ENCODE results near the gene TTLL5. TPM values are rescaled to one million over a fixed set of nuclear protein-coding genes. Genes with fewer than 3 reads are reported as not detected.

The TTLL5 gene
- polyA plus RNA-seq, 1 of the 3 experiments (the other 2 are of a cell fraction), result 9.6 TPM

GRCh38 chr14:75851574-75851866, 190.5 kb downstream of the TTLL5 start (continued):
- no peak for TF ChIP-seq CTCF (IDR thresholded peaks at IDR 0.05)
- TF ChIP-seq JUND (IDR thresholded peaks at IDR 0.05), result no peak
- no peak for TF ChIP-seq ELF1 (IDR thresholded peaks at IDR 0.05)
- no peak for TF ChIP-seq GATA2 (CRISPR knock-in tag; IDR thresholded peaks at IDR 0.05)
- TF ChIP-seq NRF1 (IDR thresholded peaks at IDR 0.05; ENCODE audit: low read depth, low read length), result no peak
- no peak for TF ChIP-seq SIN3A (IDR thresholded peaks at IDR 0.05; ENCODE audit: borderline replicate concordance, low read depth, low read length)
- no peak for TF ChIP-seq RCOR1 (IDR thresholded peaks at IDR 0.05; ENCODE audit: low read length)

GRCh38 chr14:75854111-75854799, 193.2 kb downstream of the TTLL5 start:
- no peak overlapping the region for H3K9ac ChIP-seq
- H3K4me1 ChIP-seq (ENCODE audit: control insufficient read depth in 1 of 2, insufficient read depth in 2 of 2, low read depth in 1 of 2, low read length in 1 of 2), result no peaks in the 10 kb centered on the region
- peaks cover 4 to 8% of the 10 kb centered on the region in 2 experiments for H3K36me3 ChIP-seq (replicated peaks in 1 of 2; ENCODE audit: control insufficient read depth in 1 of 2, insufficient read depth in 2 of 2, low read length in 1 of 2)
- no peak overlapping the region for H3K4me2 ChIP-seq
- no peaks in the 10 kb centered on the region for H3K9me2 ChIP-seq
- WGBS (ENCODE audit: low lambda C conversion rate), result 93% methylated on average over 6 of the region's 6 CpGs
- no peak for DNase-seq
- H3F3A ChIP-seq (replicated peaks; ENCODE audit: insufficient read depth), result no peaks in the 10 kb centered on the region
- H4K20me1 ChIP-seq (ENCODE audit: insufficient read depth), result no peaks in the 10 kb centered on the region
- H3K79me2 ChIP-seq (ENCODE audit: insufficient read depth), result no peaks in the 10 kb centered on the region
- ChIA-PET CTCF (interaction anchor here (1.2 kb wide), 1 partner anchor 125 kb away, joined by 6 read pairs; no protein-coding TSS in a partner anchor), POLR2A (no interaction called here)
- no peaks in the 10 kb centered on the region for H3K9me3 ChIP-seq
- no peaks in the 10 kb centered on the region for H3K27me3 ChIP-seq (ENCODE audit: insufficient read depth)
- H3K27ac ChIP-seq (ENCODE audit: low read depth in 2 of 2, low read length in 1 of 2), result no peak overlapping the region
- H2AFZ ChIP-seq (ENCODE audit: low read depth), result no peak overlapping the region
- no peak overlapping the region for H3K4me3 ChIP-seq (ENCODE audit: low read depth in 2 of 2, low read length in 1 of 2)
- TF ChIP-seq EP300 (IDR thresholded peaks at IDR 0.05; ENCODE audit: borderline replicate concordance in 1 of 2, low read depth in 1 of 2, low read length in 1 of 2) (no peak), TEAD4 (IDR thresholded peaks at IDR 0.05; ENCODE audit: borderline replicate concordance, insufficient read depth) (no peak), MXI1 (IDR thresholded peaks at IDR 0.05; ENCODE audit: low read depth, low read length) (no peak), YY1 (IDR thresholded peaks at IDR 0.05; ENCODE audit: low read depth) (no peak), CTCF (IDR thresholded peaks at IDR 0.05) (no peak), USF1 (IDR thresholded peaks at IDR 0.05; ENCODE audit: borderline replicate concordance, low read depth) (no peak), ELF1 (IDR thresholded peaks at IDR 0.05) (no peak), JUND (IDR thresholded peaks at IDR 0.05) (no peak), NRF1 (IDR thresholded peaks at IDR 0.05; ENCODE audit: low read depth, low read length) (no peak), GABPA (IDR thresholded peaks at IDR 0.05; ENCODE audit: low read depth) (no peak), EZH2phosphoT487 (IDR thresholded peaks at IDR 0.05; ENCODE audit: borderline replicate concordance, low read depth) (no peak), IRF3 (IDR thresholded peaks at IDR 0.05; ENCODE audit: low read depth, low read length) (no peak), CHD2 (IDR thresholded peaks at IDR 0.05; ENCODE audit: low read length, partially characterized antibody) (no peak), RCOR1 (IDR thresholded peaks at IDR 0.05; ENCODE audit: low read length) (no peak), SIN3A (IDR thresholded peaks at IDR 0.05; ENCODE audit: borderline replicate concordance, low read depth, low read length) (no peak)
- TF ChIP-seq, protein P1, sequence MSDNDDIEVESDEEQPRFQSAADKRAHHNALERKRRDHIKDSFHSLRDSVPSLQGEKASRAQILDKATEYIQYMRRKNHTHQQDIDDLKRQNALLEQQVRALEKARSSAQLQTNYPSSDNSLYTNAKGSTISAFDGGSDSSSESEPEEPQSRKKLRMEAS (IDR thresholded peaks at IDR 0.05; ENCODE audit: low read depth), result no peak
- TF ChIP-seq, protein P2, sequence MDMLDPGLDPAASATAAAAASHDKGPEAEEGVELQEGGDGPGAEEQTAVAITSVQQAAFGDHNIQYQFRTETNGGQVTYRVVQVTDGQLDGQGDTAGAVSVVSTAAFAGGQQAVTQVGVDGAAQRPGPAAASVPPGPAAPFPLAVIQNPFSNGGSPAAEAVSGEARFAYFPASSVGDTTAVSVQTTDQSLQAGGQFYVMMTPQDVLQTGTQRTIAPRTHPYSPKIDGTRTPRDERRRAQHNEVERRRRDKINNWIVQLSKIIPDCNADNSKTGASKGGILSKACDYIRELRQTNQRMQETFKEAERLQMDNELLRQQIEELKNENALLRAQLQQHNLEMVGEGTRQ (IDR thresholded peaks at IDR 0.05; ENCODE audit: borderline replicate concordance, low read depth, low read length), result no peak
- TF ChIP-seq, protein P3, sequence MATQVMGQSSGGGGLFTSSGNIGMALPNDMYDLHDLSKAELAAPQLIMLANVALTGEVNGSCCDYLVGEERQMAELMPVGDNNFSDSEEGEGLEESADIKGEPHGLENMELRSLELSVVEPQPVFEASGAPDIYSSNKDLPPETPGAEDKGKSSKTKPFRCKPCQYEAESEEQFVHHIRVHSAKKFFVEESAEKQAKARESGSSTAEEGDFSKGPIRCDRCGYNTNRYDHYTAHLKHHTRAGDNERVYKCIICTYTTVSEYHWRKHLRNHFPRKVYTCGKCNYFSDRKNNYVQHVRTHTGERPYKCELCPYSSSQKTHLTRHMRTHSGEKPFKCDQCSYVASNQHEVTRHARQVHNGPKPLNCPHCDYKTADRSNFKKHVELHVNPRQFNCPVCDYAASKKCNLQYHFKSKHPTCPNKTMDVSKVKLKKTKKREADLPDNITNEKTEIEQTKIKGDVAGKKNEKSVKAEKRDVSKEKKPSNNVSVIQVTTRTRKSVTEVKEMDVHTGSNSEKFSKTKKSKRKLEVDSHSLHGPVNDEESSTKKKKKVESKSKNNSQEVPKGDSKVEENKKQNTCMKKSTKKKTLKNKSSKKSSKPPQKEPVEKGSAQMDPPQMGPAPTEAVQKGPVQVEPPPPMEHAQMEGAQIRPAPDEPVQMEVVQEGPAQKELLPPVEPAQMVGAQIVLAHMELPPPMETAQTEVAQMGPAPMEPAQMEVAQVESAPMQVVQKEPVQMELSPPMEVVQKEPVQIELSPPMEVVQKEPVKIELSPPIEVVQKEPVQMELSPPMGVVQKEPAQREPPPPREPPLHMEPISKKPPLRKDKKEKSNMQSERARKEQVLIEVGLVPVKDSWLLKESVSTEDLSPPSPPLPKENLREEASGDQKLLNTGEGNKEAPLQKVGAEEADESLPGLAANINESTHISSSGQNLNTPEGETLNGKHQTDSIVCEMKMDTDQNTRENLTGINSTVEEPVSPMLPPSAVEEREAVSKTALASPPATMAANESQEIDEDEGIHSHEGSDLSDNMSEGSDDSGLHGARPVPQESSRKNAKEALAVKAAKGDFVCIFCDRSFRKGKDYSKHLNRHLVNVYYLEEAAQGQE (IDR thresholded peaks at IDR 0.05; ENCODE audit: low read depth, low read length), result no peak

Data from SK-N-SH (cell line).